GM21526 (cell line): Measurements from ENCODE around the gene LGR6.

ENCODE experiments used
- ATAC-seq: cut with Tn5 transposase; IDR thresholded peaks from one replicate; pipeline ENCODE4 v1.9.1; 2021; ENCODE audit warnings: moderate library complexity; ENCODE audit not compliant: unreplicated experiment, low FRiP score

Gene LGR6

GRCh38 chr1:202282596-202283283, 89.1 kb downstream of the LGR6 start:
- no peak for ATAC-seq

DNA sequence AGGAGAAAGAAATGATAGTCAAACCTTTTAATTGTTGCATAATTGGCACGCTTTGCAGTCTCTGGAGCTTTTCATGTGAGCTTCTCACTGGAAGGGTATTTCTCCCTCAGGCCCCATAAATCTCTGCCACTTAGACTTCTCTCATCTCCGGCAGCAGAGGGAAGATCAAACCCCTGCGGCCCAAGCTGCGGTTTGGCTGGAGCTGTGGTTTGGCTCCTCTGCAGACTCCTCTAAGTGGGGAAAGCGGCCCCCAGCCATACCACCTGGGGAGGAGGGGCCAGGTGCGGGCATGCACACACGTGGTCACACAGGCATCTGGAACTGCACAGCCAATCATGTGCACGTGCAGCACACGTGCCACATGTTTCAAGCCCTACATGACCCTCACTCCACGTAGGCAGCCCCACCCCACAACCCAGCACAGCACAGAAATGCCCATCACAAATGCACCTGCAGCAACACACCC, 89.8 kb downstream of the LGR6 start:
- ATAC-seq = no peak

GRCh38 chr1:202283991-202284390, 90.4 kb downstream of the LGR6 start:
- ATAC-seq = no peak

DNA sequence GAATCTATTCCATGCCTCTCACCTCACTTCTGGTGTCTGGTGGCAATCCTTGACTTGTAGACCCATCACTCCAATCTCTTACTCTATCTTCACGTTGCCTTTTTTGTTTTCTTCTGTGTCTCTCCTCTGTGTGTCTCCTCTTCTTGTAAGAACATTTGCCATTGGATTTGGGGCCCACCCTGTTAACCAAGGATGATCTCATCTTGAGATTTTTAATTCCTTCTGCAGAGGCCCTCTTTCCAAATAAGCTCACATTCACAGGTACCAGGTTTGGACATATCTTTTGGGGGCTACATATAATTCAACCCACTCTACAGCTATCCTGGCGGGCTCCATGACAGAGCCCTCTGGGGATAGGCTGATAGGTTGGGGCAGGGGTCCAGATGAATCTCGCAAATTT, 92.3 kb downstream of the LGR6 start:
- no peak for ATAC-seq

DNA sequence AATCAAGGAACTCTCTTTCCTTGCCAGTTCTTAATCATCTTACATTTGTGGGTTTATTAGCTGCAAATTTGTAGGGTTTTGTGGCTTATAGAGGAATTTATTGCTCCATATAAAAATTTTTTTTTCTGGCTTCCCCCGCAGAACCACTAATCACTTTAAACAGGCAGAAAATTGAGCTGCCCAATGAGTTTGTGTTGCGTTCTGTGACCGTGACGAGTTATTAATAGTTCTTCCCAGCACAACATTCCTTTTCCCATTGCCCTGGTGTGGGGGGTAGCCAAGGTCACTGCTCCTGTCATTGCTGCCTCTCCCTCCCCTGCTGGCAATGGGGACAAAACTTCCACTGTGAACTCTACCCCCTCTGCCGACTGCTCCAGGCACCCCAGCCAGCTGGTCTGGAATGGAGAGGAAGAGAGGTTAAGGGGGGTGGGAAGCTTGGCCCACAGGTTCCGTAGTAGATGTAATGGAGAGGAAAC, 93.1 kb downstream of the LGR6 start:
- no peak for ATAC-seq

- ATAC-seq = no peak
These were observed 93.6 kb downstream of the LGR6 start for GRCh38 chr1:202287196-202287595.

- no peak for ATAC-seq
These were observed 94.6 kb downstream of the LGR6 start for GRCh38 chr1:202288177-202288576.

GRCh38 chr1:202289009-202289408, 95.4 kb downstream of the LGR6 start:
- ATAC-seq = no peak

GRCh38 chr1:202291001-202291400, 97.4 kb downstream of the LGR6 start:
- no peak for ATAC-seq

- no peak for ATAC-seq
These were observed 98.5 kb downstream of the LGR6 start for GRCh38 chr1:202291961-202292712.

DNA sequence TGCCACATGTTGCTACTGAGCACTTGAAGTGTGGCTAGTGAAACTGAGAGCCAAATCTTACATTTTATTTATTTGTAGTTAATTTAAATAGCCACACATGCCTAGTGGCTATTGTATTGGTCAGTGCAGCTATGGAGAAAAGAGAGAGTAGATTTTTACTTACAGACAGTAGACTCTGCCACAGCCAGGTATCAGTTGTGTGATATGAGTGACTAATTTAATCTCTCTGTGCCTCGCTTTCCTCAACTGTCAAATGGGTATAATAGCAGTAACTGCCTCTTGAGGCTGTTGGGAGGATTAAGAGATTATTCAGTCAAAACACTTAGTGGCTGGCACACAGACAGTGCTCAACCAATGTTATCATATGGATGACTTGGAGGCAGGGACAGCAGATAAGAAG, 99.2 kb downstream of the LGR6 start:
- no peak for ATAC-seq

DNA sequence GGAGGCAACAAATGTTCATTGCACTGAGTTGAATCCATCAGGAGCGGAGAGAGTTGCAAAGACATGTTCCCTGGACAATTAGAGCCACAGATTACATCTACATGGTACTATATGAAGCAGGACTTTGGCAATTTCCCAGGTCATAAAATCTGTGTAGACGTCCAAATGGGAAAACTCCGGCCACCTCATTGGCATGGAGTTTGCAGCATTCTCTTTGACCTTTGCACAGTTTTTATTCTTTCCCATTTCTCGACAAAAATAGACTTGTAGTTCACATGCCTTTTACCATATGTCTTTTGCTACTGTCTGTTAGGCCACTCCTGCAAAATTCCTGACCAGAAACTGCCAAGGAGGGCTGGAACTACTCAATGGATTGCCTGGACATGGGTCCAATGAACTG, 100.0 kb downstream of the LGR6 start:
- no peak for ATAC-seq

GRCh38 chr1:202302166-202302565, 108.6 kb downstream of the LGR6 start:
- no peak for ATAC-seq

DNA sequence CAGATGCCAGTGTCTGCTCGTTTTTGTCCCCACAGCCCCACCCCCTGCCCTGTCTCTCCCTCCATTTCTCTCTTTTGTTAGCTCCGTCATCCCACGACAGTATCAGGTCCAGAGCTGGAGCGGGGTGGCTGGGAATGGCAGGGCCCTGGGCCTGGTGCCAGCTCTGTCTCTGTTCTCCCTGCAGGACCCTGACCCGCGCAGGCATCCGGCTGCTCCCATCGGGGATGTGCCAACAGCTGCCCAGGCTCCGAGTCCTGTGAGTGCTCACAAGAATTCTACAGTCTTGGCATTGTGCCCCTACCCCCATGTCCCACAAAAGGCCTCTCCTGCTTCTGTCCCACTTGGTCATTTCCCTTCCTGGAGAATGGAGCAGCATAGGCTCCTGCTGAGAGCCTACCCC, 110.8 kb downstream of the LGR6 start:
- no peak for ATAC-seq

GRCh38 chr1:202305168-202305567, 111.6 kb downstream of the LGR6 start:
- no peak for ATAC-seq

GRCh38 chr1:202306535-202307345, 113.1 kb downstream of the LGR6 start:
- no peak for ATAC-seq

- ATAC-seq = no peak
These were observed 116.6 kb downstream of the LGR6 start for GRCh38 chr1:202310071-202310725.

- no peak for ATAC-seq
These were observed 117.1 kb downstream of the LGR6 start for GRCh38 chr1:202310746-202311145.

DNA sequence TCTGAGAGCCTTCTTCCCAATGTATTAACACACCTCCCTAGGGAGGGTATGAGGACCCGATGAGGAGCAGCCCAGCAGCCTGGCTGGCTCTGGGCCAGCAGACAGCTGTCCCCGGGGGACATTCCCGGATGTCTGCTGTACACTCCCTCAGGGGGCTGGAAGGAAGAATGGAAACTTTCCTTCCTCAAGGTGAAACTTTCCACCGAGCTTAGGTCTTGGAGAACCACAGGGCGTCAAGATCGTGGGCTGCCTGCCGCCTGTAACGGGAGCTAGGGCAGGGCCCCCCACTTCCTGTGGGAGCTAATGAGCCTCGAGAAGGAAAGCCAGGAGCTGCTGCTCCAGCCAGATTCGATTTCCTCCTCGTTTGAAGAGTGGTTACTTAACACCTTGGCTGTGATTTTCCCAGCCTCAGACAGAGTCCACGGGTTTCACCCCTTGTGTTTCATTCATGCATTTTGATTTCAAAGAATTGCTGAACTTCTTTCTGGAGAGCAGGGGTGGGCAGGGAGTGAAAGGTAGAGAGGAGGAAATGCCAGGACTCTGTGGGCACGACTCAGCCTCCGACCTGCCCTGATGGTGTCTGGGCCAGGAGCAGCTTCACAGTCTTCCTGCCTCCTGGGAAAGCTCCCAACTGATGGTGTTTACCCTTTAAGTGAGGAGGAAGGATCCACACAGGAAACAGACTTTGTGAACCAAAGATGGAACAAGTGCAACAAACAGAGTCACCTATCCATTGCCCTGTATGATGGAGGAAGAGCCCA, 118.5 kb downstream of the LGR6 start:
- no peak for ATAC-seq
